ENCODE measurements around the gene CDK6.
"Not testable (repeated sequence)": the region's sequence is repeated elsewhere in the genome, so short reads cannot be mapped to it uniquely, and the experiment has no call there.

Gene CDK6

DNA sequence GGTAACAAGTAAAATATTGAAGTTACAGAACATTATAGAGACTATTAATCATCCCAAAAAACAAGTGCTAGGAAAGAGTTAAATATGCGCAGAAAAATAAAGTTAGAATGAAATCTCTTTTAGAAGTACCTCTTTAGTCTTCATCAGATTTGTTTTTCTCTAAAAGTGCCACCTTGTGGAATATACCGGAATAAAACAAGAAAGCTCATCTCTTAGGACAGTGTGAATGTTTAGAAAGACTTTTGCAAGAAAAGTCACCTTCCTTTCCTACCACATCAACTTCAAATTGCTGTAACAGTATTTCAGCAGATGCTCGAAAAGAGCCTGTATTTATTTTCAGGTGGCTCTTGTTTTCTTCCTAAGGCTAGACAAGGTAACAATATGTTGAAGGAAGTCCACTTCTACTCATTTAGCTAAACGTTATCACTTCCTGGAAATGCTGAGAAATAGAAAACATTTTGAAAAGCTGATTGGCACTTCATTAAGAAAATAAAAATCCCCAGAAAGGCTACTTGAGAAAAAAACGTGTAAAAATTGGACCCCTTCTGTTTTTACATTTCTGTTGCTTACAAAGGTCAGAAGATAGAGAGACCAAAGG lies 226.4 kb downstream of the CDK6 start:
- DNase-seq = no peak

GRCh38 chr7:92608380-92609322 lies 227.7 kb downstream of the CDK6 start:
- no peak for DNase-seq

- no peak for DNase-seq
These were observed 229.4 kb downstream of the CDK6 start for GRCh38 chr7:92606985-92607384.

DNA sequence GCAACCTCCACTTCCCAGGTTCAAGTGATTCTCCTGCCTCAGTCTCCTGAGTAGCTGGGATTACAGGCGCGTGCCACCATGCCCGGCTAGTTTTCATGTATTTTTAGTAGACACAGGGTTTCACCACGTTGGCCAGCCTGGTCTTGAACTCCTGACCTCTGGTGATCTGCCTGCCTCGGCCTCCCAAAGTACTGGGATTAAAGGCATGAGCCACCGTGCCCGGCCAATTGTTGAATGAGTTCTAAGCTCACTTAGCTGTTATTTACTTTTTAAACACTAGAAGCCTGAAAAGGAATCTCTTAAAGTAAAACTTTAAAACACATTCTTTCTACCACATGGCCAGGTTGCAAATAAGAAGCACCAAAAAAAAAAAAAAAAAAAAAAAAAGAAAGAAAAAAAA lies 231.9 kb downstream of the CDK6 start:
- not testable (repeated sequence) for DNase-seq

GRCh38 chr7:92603089-92603445 lies 233.3 kb downstream of the CDK6 start:
- DNase-seq = no peak

- DNase-seq = no peak
These were observed 233.9 kb downstream of the CDK6 start for GRCh38 chr7:92602352-92603088.

DNA sequence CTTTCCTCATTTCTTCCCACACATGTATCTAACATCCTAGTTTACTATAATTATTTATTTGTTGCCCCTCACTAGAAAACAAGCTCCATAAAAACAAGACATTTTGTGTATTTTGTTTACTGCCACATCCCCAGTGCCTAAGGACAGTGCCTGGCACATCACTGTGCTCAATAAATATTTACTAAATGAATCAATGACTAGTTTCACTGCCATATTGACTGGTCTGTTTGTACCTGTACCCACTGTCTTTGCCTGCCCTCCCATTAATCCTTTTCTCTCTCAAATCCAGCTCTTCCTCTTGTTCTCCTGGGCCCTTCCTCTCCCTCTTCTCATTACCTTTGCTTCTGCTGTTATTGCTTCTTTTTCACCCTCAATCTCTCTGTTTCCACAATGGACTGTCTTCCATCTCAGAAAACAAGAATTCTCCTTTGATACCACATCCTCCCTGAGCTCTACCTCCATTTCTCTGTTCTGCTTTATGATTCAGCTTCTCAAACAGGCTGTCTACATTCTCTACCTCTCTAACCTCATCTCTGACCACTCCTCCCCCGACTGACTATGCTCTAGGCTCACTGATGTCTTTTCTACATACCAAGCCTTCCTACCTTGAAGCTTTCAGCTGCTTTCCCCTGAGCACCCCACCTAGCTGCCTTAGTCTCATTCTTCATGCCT lies 237.9 kb downstream of the CDK6 start:
- no peak for DNase-seq

- DNase-seq = no peak
These were observed 241.1 kb downstream of the CDK6 start for GRCh38 chr7:92595281-92595680.

- DNase-seq = no peak
These were observed 241.6 kb downstream of the CDK6 start for GRCh38 chr7:92594746-92595145.

DNA sequence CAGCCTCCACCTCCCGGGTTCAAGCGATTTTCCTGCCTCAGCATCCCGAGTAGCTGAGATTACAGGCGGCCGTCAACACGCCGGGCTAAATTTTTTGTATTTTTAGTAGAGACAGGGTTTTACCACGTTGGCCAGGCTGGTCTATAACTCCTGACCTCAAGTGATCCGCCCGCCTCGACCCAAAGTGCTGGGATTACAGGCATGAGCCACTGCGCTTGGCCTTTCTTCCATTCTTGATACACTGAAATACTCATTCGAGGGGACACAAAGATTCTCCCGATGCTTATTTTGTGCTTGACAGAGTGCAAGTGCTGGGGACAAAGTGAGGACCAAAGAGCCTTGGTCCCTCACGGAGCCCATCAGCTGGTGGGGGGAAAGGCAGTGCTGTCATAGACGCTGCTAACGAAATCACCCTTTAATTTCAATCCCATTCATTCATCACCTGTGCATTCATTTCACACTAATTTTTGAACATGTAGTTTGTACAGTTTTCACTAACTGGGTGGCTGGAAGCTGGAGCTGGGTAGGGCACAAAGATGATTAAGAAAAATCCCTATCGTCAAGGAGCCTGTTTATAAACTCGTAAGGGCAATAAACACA lies 245.6 kb downstream of the CDK6 start:
- no peak for DNase-seq

DNA sequence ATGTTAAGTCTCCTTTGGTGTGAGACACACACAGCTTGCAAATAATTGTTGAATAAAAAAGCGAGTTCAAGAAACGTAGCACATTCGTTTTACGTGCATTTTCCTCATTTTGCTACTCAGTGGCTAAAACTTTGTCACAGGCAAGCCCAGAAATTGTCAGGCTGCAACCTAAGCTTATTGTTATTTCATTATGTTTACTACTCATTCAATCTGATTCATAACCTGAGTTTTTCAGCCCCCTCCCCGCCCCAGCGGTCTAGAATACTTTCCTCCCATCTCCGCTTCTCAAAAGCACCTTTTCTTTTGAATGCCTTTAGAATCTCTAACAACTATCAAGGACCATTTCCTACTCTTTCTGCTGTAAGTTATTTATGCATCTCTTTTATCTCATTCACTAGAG lies 247.3 kb downstream of the CDK6 start:
- no peak for DNase-seq

- no peak for DNase-seq
These were observed 247.8 kb downstream of the CDK6 start for GRCh38 chr7:92588561-92588960.

- no peak for DNase-seq
These were observed 249.5 kb downstream of the CDK6 start for GRCh38 chr7:92586841-92587240.

DNA sequence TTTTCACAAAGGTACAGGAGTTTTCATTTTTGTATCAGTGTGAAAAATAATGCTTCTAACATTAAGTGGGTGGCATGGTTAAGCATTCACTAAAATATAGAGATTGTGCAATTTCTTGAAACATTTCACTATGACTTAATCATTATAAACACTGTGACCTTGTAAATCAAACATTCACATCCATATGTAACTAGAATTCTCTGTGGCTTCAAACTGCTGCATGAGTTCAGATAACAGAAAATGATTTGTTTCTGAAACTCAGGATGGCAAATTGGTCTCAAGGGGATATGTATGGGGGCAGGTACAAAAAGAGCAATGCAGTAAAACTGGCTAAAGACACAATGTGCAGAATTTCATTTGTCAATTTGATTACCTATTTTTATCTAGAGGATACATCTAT lies 250.0 kb downstream of the CDK6 start:
- DNase-seq = no peak

GRCh38 chr7:92584953-92585352 lies 251.4 kb downstream of the CDK6 start:
- no peak for DNase-seq

GRCh38 chr7:92582948-92583347 lies 253.4 kb downstream of the CDK6 start:
- no peak for DNase-seq

- DNase-seq = no peak
These were observed 260.1 kb downstream of the CDK6 start for GRCh38 chr7:92576296-92576695.

DNA sequence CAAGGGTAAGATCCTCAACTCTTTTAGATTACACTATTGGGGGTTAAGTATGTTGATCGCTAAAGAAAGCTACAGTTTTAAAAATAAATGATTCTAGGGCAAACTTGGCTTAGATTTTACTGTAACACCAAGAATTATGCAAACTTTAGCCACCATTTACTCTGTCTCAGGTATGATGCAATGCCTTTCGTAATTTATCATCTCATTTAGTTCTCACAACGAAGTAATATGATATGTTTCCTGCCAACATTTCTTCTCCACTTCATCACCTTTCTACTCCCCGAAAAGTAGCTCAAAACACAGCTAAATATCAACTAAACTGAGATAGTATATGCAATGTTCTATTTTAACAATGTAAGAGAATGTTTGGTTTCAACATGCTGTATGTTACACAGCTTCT lies 267.2 kb downstream of the CDK6 start:
- DNase-seq = no peak

GRCh38 chr7:92567460-92567859 lies 268.9 kb downstream of the CDK6 start:
- DNase-seq = no peak

DNA sequence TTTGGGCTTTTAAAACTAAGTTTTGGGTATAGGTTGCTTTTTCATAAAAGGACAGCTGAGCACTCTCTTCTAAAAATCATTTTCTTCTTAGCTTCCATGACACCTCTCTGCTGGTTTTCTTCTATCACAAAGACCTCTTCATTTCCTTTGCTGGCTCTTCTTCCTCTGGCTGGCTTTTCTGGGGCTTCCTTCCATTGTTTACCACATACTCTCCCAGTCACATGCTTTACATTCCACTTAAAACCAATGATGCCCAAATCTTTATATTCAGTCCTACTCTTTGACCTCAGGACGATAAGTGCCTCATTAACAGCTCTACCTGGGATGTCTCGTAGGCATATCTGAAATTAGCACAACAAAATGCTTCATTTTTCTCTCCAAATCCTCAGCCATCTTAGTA lies 273.0 kb downstream of the CDK6 start:
- DNase-seq = no peak

GRCh38 chr7:92560602-92561001 lies 275.8 kb downstream of the CDK6 start:
- DNase-seq = no peak

- no peak for DNase-seq
These were observed 278.5 kb downstream of the CDK6 start for GRCh38 chr7:92557808-92558362.

GRCh38 chr7:92557249-92557648 lies 279.1 kb downstream of the CDK6 start:
- DNase-seq = no peak

Data from activated CD4-positive, alpha-beta T cell treated with anti-CD3 and anti-CD28 coated beads for 1 hour (primary cell).